ENCODE data around the gene TTI1.

DNA sequence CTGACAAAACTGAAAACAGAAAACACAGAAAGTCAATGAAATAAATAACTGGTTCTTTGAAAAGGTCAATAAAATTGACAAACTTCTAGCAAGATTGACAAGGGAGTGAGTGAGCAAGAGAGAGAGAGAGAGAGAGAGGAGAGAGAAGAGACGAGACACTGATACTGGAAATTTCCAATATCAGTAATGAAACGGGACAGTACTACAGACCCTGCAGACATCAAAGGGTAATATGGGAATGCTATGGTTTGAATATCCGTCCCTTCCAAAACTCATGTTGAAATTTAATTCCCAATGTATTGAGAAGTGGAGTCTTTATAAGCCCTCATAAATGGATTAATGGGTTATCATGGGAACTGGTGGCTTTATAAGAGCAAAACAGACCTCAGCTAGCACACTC is 3.8 kb downstream of the TTI1 start:
- TF ChIP-seq, protein P1, sequence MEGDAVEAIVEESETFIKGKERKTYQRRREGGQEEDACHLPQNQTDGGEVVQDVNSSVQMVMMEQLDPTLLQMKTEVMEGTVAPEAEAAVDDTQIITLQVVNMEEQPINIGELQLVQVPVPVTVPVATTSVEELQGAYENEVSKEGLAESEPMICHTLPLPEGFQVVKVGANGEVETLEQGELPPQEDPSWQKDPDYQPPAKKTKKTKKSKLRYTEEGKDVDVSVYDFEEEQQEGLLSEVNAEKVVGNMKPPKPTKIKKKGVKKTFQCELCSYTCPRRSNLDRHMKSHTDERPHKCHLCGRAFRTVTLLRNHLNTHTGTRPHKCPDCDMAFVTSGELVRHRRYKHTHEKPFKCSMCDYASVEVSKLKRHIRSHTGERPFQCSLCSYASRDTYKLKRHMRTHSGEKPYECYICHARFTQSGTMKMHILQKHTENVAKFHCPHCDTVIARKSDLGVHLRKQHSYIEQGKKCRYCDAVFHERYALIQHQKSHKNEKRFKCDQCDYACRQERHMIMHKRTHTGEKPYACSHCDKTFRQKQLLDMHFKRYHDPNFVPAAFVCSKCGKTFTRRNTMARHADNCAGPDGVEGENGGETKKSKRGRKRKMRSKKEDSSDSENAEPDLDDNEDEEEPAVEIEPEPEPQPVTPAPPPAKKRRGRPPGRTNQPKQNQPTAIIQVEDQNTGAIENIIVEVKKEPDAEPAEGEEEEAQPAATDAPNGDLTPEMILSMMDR (IDR thresholded peaks at IDR 0.05): no peak
- TF ChIP-seq POLR2A (IDR thresholded peaks at IDR 0.05): no peak
- no peak for TF ChIP-seq EP300 (IDR thresholded peaks at IDR 0.05; ENCODE audit: low read depth)
